ENCODE data around the gene AMOTL2. TPM values are rescaled to one million over a fixed set of nuclear protein-coding genes. Genes with fewer than 3 reads are reported as not detected.
A peak's percentile ranks its signal among the peaks of the same experiment; 100 is the strongest.

Gene AMOTL2
- total and polyA plus RNA-seq, 4 donors, result 12.4 to 118 (median 55.7) TPM

GRCh38 chr3:134397755-134398154 lies 23.5 kb upstream of the AMOTL2 start:
- intact Hi-C loops (cut with DNase I), result loop anchor here (5.0 kb wide), 1 partner anchor 65 kb away; no protein-coding TSS in a partner anchor
- ATAC-seq (ENCODE audit: low FRiP score) (no peak), DNase-seq (no peak)

GRCh38 chr3:134395103-134395502 lies 20.9 kb upstream of the AMOTL2 start:
- 78 to 88% methylated on average over 1 of the region's 1 CpG for WGBS, 2 donors
- intact Hi-C loops (cut with DNase I), result loop anchor here (5.0 kb wide), 1 partner anchor 67 kb away; no protein-coding TSS in a partner anchor
- Histone ChIP-seq H3K4me3 (ENCODE audit: low read length in 2 of 2) (no peak overlapping the region), H3K27me3 (ENCODE audit: control insufficient read depth in 1 of 2, insufficient read depth in 2 of 2, low read length in 1 of 2) (no peaks in the 10 kb centered on the region), H3K4me1 (ENCODE audit: control insufficient read depth in 1 of 2, insufficient read depth in 2 of 2, low read length in 2 of 2) (peaks cover 4 to 8% of the 10 kb centered on the region in 2 donors), H3K9me3 (ENCODE audit: control insufficient read depth, low read length) (no peaks in the 10 kb centered on the region), H3K27ac (ENCODE audit: low read depth in 1 of 2, low read length in 2 of 2) (peak overlapping the region in 1 of 2 donors; percentile 95), H3K36me3 (ENCODE audit: control insufficient read depth in 1 of 2, insufficient read depth in 2 of 2, low read length in 1 of 2) (no peaks in the 10 kb centered on the region)
- ATAC-seq (ENCODE audit: low FRiP score), result no peak
- DNase-seq, result no peak

More at GRCh38 chr3:134397755-134398154, 23.5 kb upstream of the AMOTL2 start:
- no peaks in the 10 kb centered on the region for H3K27me3 ChIP-seq (ENCODE audit: control insufficient read depth in 1 of 2, insufficient read depth in 2 of 2, low read length in 1 of 2)
- H3K4me3 ChIP-seq (ENCODE audit: low read length in 2 of 2), result no peak overlapping the region
- no peaks in the 10 kb centered on the region for H3K36me3 ChIP-seq (ENCODE audit: control insufficient read depth in 1 of 2, insufficient read depth in 2 of 2, low read length in 1 of 2)
- peaks cover 2 to 8% of the 10 kb centered on the region in 2 donors for H3K4me1 ChIP-seq (ENCODE audit: control insufficient read depth in 1 of 2, insufficient read depth in 2 of 2, low read length in 2 of 2)
- no peak overlapping the region for H3K27ac ChIP-seq (ENCODE audit: low read depth in 1 of 2, low read length in 2 of 2)
- H3K9me3 ChIP-seq (ENCODE audit: control insufficient read depth, low read length), result peaks cover 2% of the 10 kb centered on the region
- WGBS, 2 donors, result 92 to 96% methylated on average over 7 of the region's 7 CpGs

- intact Hi-C loops (cut with DNase I), result no loop called here
- Histone ChIP-seq H3K27ac (ENCODE audit: low read depth in 1 of 2, low read length in 2 of 2) (peak overlapping the region in 1 of 2 donors; percentile 39), H3K36me3 (ENCODE audit: control insufficient read depth in 1 of 2, insufficient read depth in 2 of 2, low read length in 1 of 2) (no peaks in the 10 kb centered on the region), H3K4me1 (ENCODE audit: control insufficient read depth in 1 of 2, insufficient read depth in 2 of 2, low read length in 2 of 2) (peaks cover 4 to 8% of the 10 kb centered on the region in 2 donors), H3K9me3 (ENCODE audit: control insufficient read depth, low read length) (no peaks in the 10 kb centered on the region), H3K4me3 (ENCODE audit: low read length in 2 of 2) (no peak overlapping the region), H3K27me3 (ENCODE audit: control insufficient read depth in 1 of 2, insufficient read depth in 2 of 2, low read length in 1 of 2) (no peaks in the 10 kb centered on the region)
- WGBS, 2 donors, result 13 to 34% methylated on average over 4 of the region's 4 CpGs
- DNase-seq (no peak), ATAC-seq (ENCODE audit: low FRiP score) (peak; percentile 63)
Observed at GRCh38 chr3:134394380-134394779, 20.1 kb upstream of the AMOTL2 start.

GRCh38 chr3:134393074-134393473 lies 18.8 kb upstream of the AMOTL2 start:
- peaks cover 4 to 8% of the 10 kb centered on the region in 2 donors for H3K4me1 ChIP-seq (ENCODE audit: control insufficient read depth in 1 of 2, insufficient read depth in 2 of 2, low read length in 2 of 2)
- H3K36me3 ChIP-seq (ENCODE audit: control insufficient read depth in 1 of 2, insufficient read depth in 2 of 2, low read length in 1 of 2), result no peaks in the 10 kb centered on the region
- H3K4me3 ChIP-seq (ENCODE audit: low read length in 2 of 2), result no peak overlapping the region
- WGBS, 2 donors, result 0 to 1% methylated on average over 2 of the region's 2 CpGs
- H3K27me3 ChIP-seq (ENCODE audit: control insufficient read depth in 1 of 2, insufficient read depth in 2 of 2, low read length in 1 of 2), result no peaks in the 10 kb centered on the region
- no peaks in the 10 kb centered on the region for H3K9me3 ChIP-seq (ENCODE audit: control insufficient read depth, low read length)
- peak; percentile 49 for ATAC-seq (ENCODE audit: low FRiP score)
- intact Hi-C loops (cut with DNase I), result no loop called here
- DNase-seq, result no peak
- H3K27ac ChIP-seq (ENCODE audit: low read depth in 1 of 2, low read length in 2 of 2), result peak overlapping the region; percentile 69 to 90

GRCh38 chr3:134392336-134392983 lies 18.2 kb upstream of the AMOTL2 start:
- no peak for DNase-seq
- intact Hi-C loops (cut with DNase I), result loop anchor here in 1 of 2 donors (1.0 kb wide), 1 partner anchor 18 kb away; the partner anchor contains the start of gene AMOTL2
- Histone ChIP-seq H3K4me3 (ENCODE audit: low read length in 2 of 2) (no peak overlapping the region), H3K27me3 (ENCODE audit: control insufficient read depth in 1 of 2, insufficient read depth in 2 of 2, low read length in 1 of 2) (no peaks in the 10 kb centered on the region), H3K36me3 (ENCODE audit: control insufficient read depth in 1 of 2, insufficient read depth in 2 of 2, low read length in 1 of 2) (no peaks in the 10 kb centered on the region), H3K27ac (ENCODE audit: low read depth in 1 of 2, low read length in 2 of 2) (peak overlapping the region; percentile 69 to 90), H3K4me1 (ENCODE audit: control insufficient read depth in 1 of 2, insufficient read depth in 2 of 2, low read length in 2 of 2) (peaks cover 4 to 8% of the 10 kb centered on the region in 2 donors), H3K9me3 (ENCODE audit: control insufficient read depth, low read length) (no peaks in the 10 kb centered on the region)
- WGBS, 2 donors, result 3 to 4% methylated on average over 1 of the region's 1 CpG
- ATAC-seq (ENCODE audit: low FRiP score), result peak; percentile 71

GRCh38 chr3:134389865-134390264 lies 15.6 kb upstream of the AMOTL2 start:
- Histone ChIP-seq H3K36me3 (ENCODE audit: control insufficient read depth in 1 of 2, insufficient read depth in 2 of 2, low read length in 1 of 2) (no peaks in the 10 kb centered on the region), H3K27ac (ENCODE audit: low read depth in 1 of 2, low read length in 2 of 2) (no peak overlapping the region), H3K4me3 (ENCODE audit: low read length in 2 of 2) (no peak overlapping the region), H3K4me1 (ENCODE audit: control insufficient read depth in 1 of 2, insufficient read depth in 2 of 2, low read length in 2 of 2) (peaks cover under 1 to 2% of the 10 kb centered on the region in 2 donors), H3K9me3 (ENCODE audit: control insufficient read depth, low read length) (no peaks in the 10 kb centered on the region), H3K27me3 (ENCODE audit: control insufficient read depth in 1 of 2, insufficient read depth in 2 of 2, low read length in 1 of 2) (no peaks in the 10 kb centered on the region)
- intact Hi-C loops (cut with DNase I), result no loop called here
- no peak for DNase-seq
- WGBS, 2 donors, result 95 to 100% methylated on average over 1 of the region's 1 CpG
- ATAC-seq (ENCODE audit: low FRiP score), result no peak

- WGBS, 2 donors, result 75 to 78% methylated on average over 10 of the region's 10 CpGs
- no peak for DNase-seq
- no peaks in the 10 kb centered on the region for H3K36me3 ChIP-seq (ENCODE audit: control insufficient read depth in 1 of 2, insufficient read depth in 2 of 2, low read length in 1 of 2)
- H3K27me3 ChIP-seq (ENCODE audit: control insufficient read depth in 1 of 2, insufficient read depth in 2 of 2, low read length in 1 of 2), result no peaks in the 10 kb centered on the region
- intact Hi-C loops (cut with DNase I), result no loop called here
- no peak overlapping the region for H3K27ac ChIP-seq (ENCODE audit: low read depth in 1 of 2, low read length in 2 of 2)
- no peak overlapping the region for H3K4me3 ChIP-seq (ENCODE audit: low read length in 2 of 2)
- peaks cover 0 to 2% of the 10 kb centered on the region in 2 donors for H3K4me1 ChIP-seq (ENCODE audit: control insufficient read depth in 1 of 2, insufficient read depth in 2 of 2, low read length in 2 of 2)
- no peaks in the 10 kb centered on the region for H3K9me3 ChIP-seq (ENCODE audit: control insufficient read depth, low read length)
- ATAC-seq (ENCODE audit: low FRiP score), result no peak
Observed at GRCh38 chr3:134388788-134389485, 14.7 kb upstream of the AMOTL2 start.

- Histone ChIP-seq H3K9me3 (ENCODE audit: control insufficient read depth, low read length) (no peaks in the 10 kb centered on the region), H3K27ac (ENCODE audit: low read depth in 1 of 2, low read length in 2 of 2) (no peak overlapping the region), H3K4me3 (ENCODE audit: low read length in 2 of 2) (no peak overlapping the region), H3K4me1 (ENCODE audit: control insufficient read depth in 1 of 2, insufficient read depth in 2 of 2, low read length in 2 of 2) (peaks cover 0 to 2% of the 10 kb centered on the region in 2 donors), H3K36me3 (ENCODE audit: control insufficient read depth in 1 of 2, insufficient read depth in 2 of 2, low read length in 1 of 2) (no peaks in the 10 kb centered on the region), H3K27me3 (ENCODE audit: control insufficient read depth in 1 of 2, insufficient read depth in 2 of 2, low read length in 1 of 2) (no peaks in the 10 kb centered on the region)
- DNase-seq (no peak), ATAC-seq (ENCODE audit: low FRiP score) (no peak)
- WGBS, 2 donors, result 84 to 94% methylated on average over 1 of the region's 1 CpG
- intact Hi-C loops (cut with DNase I), result no loop called here
Observed at GRCh38 chr3:134388292-134388691, 14.0 kb upstream of the AMOTL2 start.
